Natural killer cell (primary cell): ENCODE data around the gene SART1. TPM values are rescaled to one million over a fixed set of nuclear protein-coding genes. Genes with fewer than 3 reads are reported as not detected.
A peak's percentile ranks its signal among the peaks of the same experiment; 100 is the strongest.

Source experiments
- ATAC-seq, 3 donors: fragments of 150-1000 bp in 2 of 3; fragments of 200-7000 bp in 1 of 3; cut with Tn5 transposase; 1 replicate in 1 of 3; 2 replicates in 2 of 3; pipeline ENCODE4 v1.10.0; 2021; ENCODE audit warnings: mild to moderate bottlenecking in 2 of 3, moderate library complexity in 2 of 3
- DNase-seq, 2 donors: peaks; one replicate each; pipeline versions ENCODE4 v3.0.0 to v3.0.0-alpha.2; 2013 to 2021; ENCODE audit warnings: mixed read lengths in 1 of 2
- H3K27ac ChIP-seq: one replicate; pipeline ENCODE4 v1.5.1; 2013; ENCODE audit warnings: mild to moderate bottlenecking, low read length
- H3K27me3 ChIP-seq: one replicate; pipeline ENCODE4 v1.6.1; 2013; ENCODE audit warnings: low read length; ENCODE audit not compliant: control insufficient read depth, insufficient read depth
- H3K36me3 ChIP-seq: one replicate; pipeline ENCODE4 v1.6.1; 2013; ENCODE audit warnings: low read length; ENCODE audit not compliant: control insufficient read depth, insufficient read depth
- H3K4me1 ChIP-seq: one replicate; pipeline ENCODE4 v1.6.1; 2013; ENCODE audit warnings: low read length; ENCODE audit not compliant: control insufficient read depth, insufficient read depth
- H3K4me3 ChIP-seq: one replicate; pipeline ENCODE4 v1.5.1; 2013; ENCODE audit warnings: low read length
- H3K9me3 ChIP-seq: one replicate; pipeline ENCODE4 v1.6.1; 2013; ENCODE audit warnings: low read length; ENCODE audit not compliant: control insufficient read depth, insufficient read depth
- H3K27ac Mint-ChIP-seq, 2 donors: one replicate each; pipeline ENCODE4 v1.8.0; 2022; ENCODE audit warnings: mild to moderate bottlenecking in 2 of 2, mixed read lengths in 2 of 2, moderate library complexity in 1 of 2
- H3K27me3 Mint-ChIP-seq, 2 donors: one replicate each; pipeline ENCODE4 v1.8.0; 2022; ENCODE audit warnings: low read depth in 2 of 2, mixed read lengths in 2 of 2
- H3K36me3 Mint-ChIP-seq: one replicate; pipeline ENCODE4 v1.8.0; 2022; ENCODE audit warnings: mixed read lengths
- H3K4me1 Mint-ChIP-seq, 2 donors: one replicate each; pipeline ENCODE4 v1.8.0; 2022; ENCODE audit warnings: mixed read lengths in 2 of 2
- H3K4me3 Mint-ChIP-seq: one replicate; pipeline ENCODE4 v1.8.0; 2022; ENCODE audit warnings: mild to moderate bottlenecking, moderate library complexity, mixed read lengths
- H3K9me3 Mint-ChIP-seq, 2 donors: one replicate each; pipeline ENCODE4 v1.8.0; 2022; ENCODE audit warnings: mixed read lengths in 2 of 2
- WGBS: methylation state at CpG from one replicate; pipeline ENCODE4 v1.1.7; 2013; ENCODE audit warnings: missing lambda C conversion rate; ENCODE audit not compliant: insufficient coverage; 5-methylcytosine and 5-hydroxymethylcytosine counted together
- intact Hi-C: fragments of 100-400 bp; cut with micrococcal nuclease; formaldehyde crosslinking; loops from one replicate; pipeline ENCODE4 v1.14.2; 2022
- total RNA-seq, 4 donors: library from RNA; stranded (reverse); fragments of 120-200 nt in 1 of 4; gene quantifications; one replicate each; pipeline versions ENCODE4 v1.2.3 to v1.2.4, GENCODE V29; 2013 to 2022
- TF ChIP-seq, protein P1 (sequence below): fragments of 200-600 bp; IDR thresholded peaks from one replicate; pipeline ENCODE4 v1.8.0; 2022; ENCODE audit warnings: antibody characterized with exemption

Gene SART1
- total RNA-seq, 3 donors from 2014 or later (not counting 1 experiment from before 2014, with no cell fraction given), result 103 to 123 (median 115) TPM

DNA sequence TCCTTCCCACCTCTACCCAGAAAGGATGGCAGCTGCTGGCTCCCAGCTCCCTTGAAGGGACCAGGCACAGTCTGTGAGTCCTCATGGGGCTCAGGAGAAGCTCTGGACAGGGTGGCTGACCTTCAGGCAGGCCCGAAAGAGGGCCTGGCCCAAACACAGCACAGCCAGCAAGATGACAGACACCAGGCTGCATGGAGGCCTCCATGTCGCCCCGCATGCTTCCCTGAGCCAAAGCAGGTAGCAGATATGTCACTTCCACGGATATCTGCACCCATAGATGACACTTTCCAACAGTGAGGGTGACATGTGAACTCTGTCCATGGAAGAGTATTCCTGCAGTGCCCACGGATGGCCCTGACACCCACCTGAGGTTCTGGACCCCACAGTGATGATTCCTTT is 22.1 kb downstream of the SART1 start:
- no peak for DNase-seq
- TF ChIP-seq, protein P1, sequence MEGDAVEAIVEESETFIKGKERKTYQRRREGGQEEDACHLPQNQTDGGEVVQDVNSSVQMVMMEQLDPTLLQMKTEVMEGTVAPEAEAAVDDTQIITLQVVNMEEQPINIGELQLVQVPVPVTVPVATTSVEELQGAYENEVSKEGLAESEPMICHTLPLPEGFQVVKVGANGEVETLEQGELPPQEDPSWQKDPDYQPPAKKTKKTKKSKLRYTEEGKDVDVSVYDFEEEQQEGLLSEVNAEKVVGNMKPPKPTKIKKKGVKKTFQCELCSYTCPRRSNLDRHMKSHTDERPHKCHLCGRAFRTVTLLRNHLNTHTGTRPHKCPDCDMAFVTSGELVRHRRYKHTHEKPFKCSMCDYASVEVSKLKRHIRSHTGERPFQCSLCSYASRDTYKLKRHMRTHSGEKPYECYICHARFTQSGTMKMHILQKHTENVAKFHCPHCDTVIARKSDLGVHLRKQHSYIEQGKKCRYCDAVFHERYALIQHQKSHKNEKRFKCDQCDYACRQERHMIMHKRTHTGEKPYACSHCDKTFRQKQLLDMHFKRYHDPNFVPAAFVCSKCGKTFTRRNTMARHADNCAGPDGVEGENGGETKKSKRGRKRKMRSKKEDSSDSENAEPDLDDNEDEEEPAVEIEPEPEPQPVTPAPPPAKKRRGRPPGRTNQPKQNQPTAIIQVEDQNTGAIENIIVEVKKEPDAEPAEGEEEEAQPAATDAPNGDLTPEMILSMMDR, result no peak
- Histone ChIP-seq H3K4me3 (no peak overlapping the region), H3K36me3 (peaks cover 8% of the 10 kb centered on the region), H3K27ac (no peak overlapping the region), H3K4me1 (no peaks in the 10 kb centered on the region), H3K9me3 (no peaks in the 10 kb centered on the region), H3K27me3 (no peaks in the 10 kb centered on the region)
- no peak overlapping the region for H3K4me3 Mint-ChIP-seq
- ATAC-seq, result no peak
- intact Hi-C loops, result loop anchor here (10.0 kb wide), 1 partner anchor 439 kb away; no protein-coding TSS in a partner anchor
- no peak overlapping the region for H3K27ac Mint-ChIP-seq
- no peaks in the 10 kb centered on the region for H3K4me1 Mint-ChIP-seq
- no peaks in the 10 kb centered on the region for H3K9me3 Mint-ChIP-seq
- H3K27me3 Mint-ChIP-seq, result no peaks in the 10 kb centered on the region
- H3K36me3 Mint-ChIP-seq, result no peaks in the 10 kb centered on the region
- 93% methylated on average over 5 of the region's 5 CpGs for WGBS

DNA sequence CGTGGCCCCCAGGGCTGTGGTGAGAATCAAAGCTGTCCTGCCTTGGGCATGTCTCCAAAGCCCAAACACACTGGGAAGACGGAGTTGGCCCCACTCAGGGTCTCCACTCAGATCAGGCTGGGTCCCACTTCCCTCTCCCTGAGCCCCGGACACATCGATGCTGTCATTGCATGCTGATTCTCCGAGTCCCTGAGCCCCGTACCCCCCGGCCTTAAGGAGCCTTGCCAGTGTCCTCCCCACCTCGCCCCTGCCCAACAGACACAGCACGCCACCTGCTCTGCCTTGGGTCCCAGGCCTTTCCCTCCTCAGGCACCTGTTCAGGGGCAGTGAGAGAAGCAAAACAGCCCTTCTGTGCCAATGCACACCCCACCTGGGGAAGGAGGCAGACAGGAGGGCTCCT is 25.8 kb downstream of the SART1 start:
- no peaks in the 10 kb centered on the region for H3K36me3 Mint-ChIP-seq
- peaks cover 6 to 7% of the 10 kb centered on the region in 2 donors for H3K4me1 Mint-ChIP-seq
- ATAC-seq (no peak), DNase-seq (no peak)
- H3K36me3 ChIP-seq, result no peaks in the 10 kb centered on the region
- WGBS, result 92% methylated on average over 9 of the region's 9 CpGs
- H3K27ac ChIP-seq, result no peak overlapping the region
- no peaks in the 10 kb centered on the region for H3K4me1 ChIP-seq
- H3K4me3 Mint-ChIP-seq, result no peak overlapping the region
- intact Hi-C loops, result loop anchor here (10.0 kb wide), 1 partner anchor 443 kb away; no protein-coding TSS in a partner anchor
- no peaks in the 10 kb centered on the region for H3K27me3 Mint-ChIP-seq
- no peaks in the 10 kb centered on the region for H3K27me3 ChIP-seq
- TF ChIP-seq, protein P1, result no peak
- H3K27ac Mint-ChIP-seq, result no peak overlapping the region
- H3K9me3 Mint-ChIP-seq, result no peaks in the 10 kb centered on the region
- no peaks in the 10 kb centered on the region for H3K9me3 ChIP-seq
- no peak overlapping the region for H3K4me3 ChIP-seq

DNA sequence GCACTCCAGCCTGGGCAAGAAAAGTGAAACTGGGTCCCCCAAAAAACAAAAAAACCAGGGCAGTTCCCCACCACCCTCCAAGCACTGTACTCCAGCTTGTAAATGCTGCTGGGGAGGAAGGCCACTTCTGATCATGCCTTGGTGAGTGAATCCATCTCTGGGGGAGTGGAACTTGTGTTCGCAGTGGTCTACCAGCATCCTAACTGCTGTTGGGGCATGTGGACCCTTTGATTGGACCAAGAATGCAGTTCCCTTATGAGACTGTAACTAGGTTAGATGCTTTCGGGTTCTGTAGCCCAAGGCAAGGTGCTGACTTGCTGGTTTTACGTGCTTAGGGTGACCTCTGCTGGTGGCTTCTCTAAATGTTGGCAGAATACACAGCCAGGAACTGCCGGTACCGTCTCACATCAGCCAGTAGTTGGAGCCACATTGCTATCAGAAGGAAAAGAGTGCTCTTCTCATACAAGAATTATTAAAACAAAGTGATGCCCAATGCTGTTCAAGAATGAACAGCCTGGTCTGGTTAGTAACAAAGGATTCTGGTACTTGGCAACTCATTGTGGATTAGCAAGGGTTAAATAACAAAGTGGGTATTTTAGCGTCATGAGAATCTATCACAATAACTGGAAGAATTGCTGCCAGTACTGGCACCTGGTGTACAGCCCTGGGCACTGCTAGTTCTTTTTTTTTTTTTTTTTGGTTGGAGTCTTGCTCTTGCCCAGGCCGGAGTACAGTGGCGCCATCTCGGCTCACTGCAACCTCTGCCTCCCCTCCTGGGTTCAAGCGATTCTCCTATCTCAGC is 27.5 kb downstream of the SART1 start:
- H3K36me3 Mint-ChIP-seq, result no peaks in the 10 kb centered on the region
- no peaks in the 10 kb centered on the region for H3K9me3 ChIP-seq
- H3K4me3 Mint-ChIP-seq, result no peak overlapping the region
- peak; percentile 96 to 100 (median 98) for ATAC-seq
- H3K9me3 Mint-ChIP-seq, result no peaks in the 10 kb centered on the region
- H3K4me1 Mint-ChIP-seq, result peaks cover 6 to 7% of the 10 kb centered on the region in 2 donors
- 15% methylated on average over 10 of the region's 10 CpGs for WGBS
- H3K4me1 ChIP-seq, result no peaks in the 10 kb centered on the region
- peak overlapping the region; percentile 83 for H3K27ac Mint-ChIP-seq
- H3K4me3 ChIP-seq, result no peak overlapping the region
- peak; percentile 85 to 97 for DNase-seq
- H3K27ac ChIP-seq, result peak overlapping the region; percentile 3
- H3K27me3 ChIP-seq, result no peaks in the 10 kb centered on the region
- H3K27me3 Mint-ChIP-seq, result no peaks in the 10 kb centered on the region
- intact Hi-C loops, result loop anchor here (1.0 to 10.0 kb wide), 7 partner anchors 28 to 444 kb away; partner anchors contain the start of genes AP5B1 and SART1
- H3K36me3 ChIP-seq, result no peaks in the 10 kb centered on the region
- TF ChIP-seq, protein P1, result peak; percentile 99
